GM19099 (cell line): Measurements from ENCODE around the gene SMTNL1.

Experiments used
- POLR2A ChIP-seq: IDR thresholded peaks from 3 replicates; pipeline ENCODE4 v1.6.1; 2011; ENCODE audit warnings: low read depth; ENCODE audit not compliant: insufficient read length; ENCODE audit errors: extremely low read depth

The SMTNL1 gene

GRCh38 chr11:57523419-57523818 lies 14.0 kb upstream of the SMTNL1 start:
- no peak for TF ChIP-seq POLR2A

- TF ChIP-seq POLR2A = peak; percentile 3
Measured at GRCh38 chr11:57527056-57527631, 10.3 kb upstream of the SMTNL1 start.

- TF ChIP-seq POLR2A = no peak
Measured at GRCh38 chr11:57529012-57529411, 8.4 kb upstream of the SMTNL1 start.

GRCh38 chr11:57530215-57530595 lies 7.2 kb upstream of the SMTNL1 start:
- no peak for TF ChIP-seq POLR2A

- peak; percentile 69 for TF ChIP-seq POLR2A
Measured at GRCh38 chr11:57530596-57531507, 6.5 kb upstream of the SMTNL1 start, which contains the start of gene TIMM10. TSS of gene TIMM10 (minus strand) at chr11:57530754. CDS start at chr11:57530189, 565 bp downstream.

- TF ChIP-seq POLR2A = no peak
Measured at GRCh38 chr11:57539342-57539741, 1.9 kb downstream of the SMTNL1 start.

GRCh38 chr11:57541169-57541568 lies 3.8 kb downstream of the SMTNL1 start:
- TF ChIP-seq POLR2A = no peak

GRCh38 chr11:57542582-57542981 lies 5.2 kb downstream of the SMTNL1 start:
- no peak for TF ChIP-seq POLR2A

- no peak for TF ChIP-seq POLR2A
Measured at GRCh38 chr11:57543593-57543992, 6.2 kb downstream of the SMTNL1 start.

GRCh38 chr11:57544566-57544965 lies 7.2 kb downstream of the SMTNL1 start:
- no peak for TF ChIP-seq POLR2A

- TF ChIP-seq POLR2A = no peak
Measured at GRCh38 chr11:57545883-57546282, 8.5 kb downstream of the SMTNL1 start.

- TF ChIP-seq POLR2A = no peak
Measured at GRCh38 chr11:57546451-57546850, 9.1 kb downstream of the SMTNL1 start.

GRCh38 chr11:57546869-57547475 lies 9.6 kb downstream of the SMTNL1 start:
- no peak for TF ChIP-seq POLR2A

- TF ChIP-seq POLR2A = peak; percentile 22
Measured at GRCh38 chr11:57547854-57548377, 10.5 kb downstream of the SMTNL1 start.

- no peak for TF ChIP-seq POLR2A
Measured at GRCh38 chr11:57549983-57550382, 12.6 kb downstream of the SMTNL1 start.

GRCh38 chr11:57551941-57552340 lies 14.5 kb downstream of the SMTNL1 start:
- no peak for TF ChIP-seq POLR2A

- no peak for TF ChIP-seq POLR2A
Measured at GRCh38 chr11:57552479-57552878, 15.1 kb downstream of the SMTNL1 start.
